Measurements from ENCODE around the gene FAT4.
A peak's percentile ranks its signal among the peaks of the same experiment; 100 is the strongest.

FAT4 gene

GRCh38 chr4:125314676-125315575 lies at the start of gene FAT4:
Gene FAT4 (plus strand): TSS chr4:125314955. CDS start chr4:125316412, 1,457 bp downstream.
- no peak for TF ChIP-seq CTCF (IDR thresholded peaks at IDR 0.05; ENCODE audit: extremely low read depth, insufficient read depth, missing control alignments)
- in situ Hi-C loops (cut with MboI; ENCODE audit: low pct_unique_long_range_greater_than_20kb, low sequenced_read_pairs, unreplicated experiment) = no loop called here
- peak; percentile 79 for DNase-seq (ENCODE audit: low spot score)

- in situ Hi-C loops (cut with MboI; ENCODE audit: low pct_unique_long_range_greater_than_20kb, low sequenced_read_pairs, unreplicated experiment) = no loop called here
- DNase-seq (ENCODE audit: low spot score) = no peak
- no peak for TF ChIP-seq CTCF (IDR thresholded peaks at IDR 0.05; ENCODE audit: extremely low read depth, insufficient read depth, missing control alignments)
These were observed 48.9 kb upstream of the FAT4 start for GRCh38 chr4:125265846-125266245.

GRCh38 chr4:125266901-125267604 lies 47.7 kb upstream of the FAT4 start:
- in situ Hi-C loops (cut with MboI; ENCODE audit: low pct_unique_long_range_greater_than_20kb, low sequenced_read_pairs, unreplicated experiment) = no loop called here
- no peak for DNase-seq (ENCODE audit: low spot score)
- TF ChIP-seq CTCF (IDR thresholded peaks at IDR 0.05; ENCODE audit: extremely low read depth, insufficient read depth, missing control alignments) = no peak

- DNase-seq (ENCODE audit: low spot score) = no peak
- in situ Hi-C loops (cut with MboI; ENCODE audit: low pct_unique_long_range_greater_than_20kb, low sequenced_read_pairs, unreplicated experiment) = no loop called here
- TF ChIP-seq CTCF (IDR thresholded peaks at IDR 0.05; ENCODE audit: extremely low read depth, insufficient read depth, missing control alignments) = no peak
These were observed 47.1 kb upstream of the FAT4 start for GRCh38 chr4:125267630-125268029.

GRCh38 chr4:125268068-125268755 lies 46.5 kb upstream of the FAT4 start:
- TF ChIP-seq CTCF (IDR thresholded peaks at IDR 0.05; ENCODE audit: extremely low read depth, insufficient read depth, missing control alignments) = no peak
- DNase-seq (ENCODE audit: low spot score) = no peak
- in situ Hi-C loops (cut with MboI; ENCODE audit: low pct_unique_long_range_greater_than_20kb, low sequenced_read_pairs, unreplicated experiment) = no loop called here

GRCh38 chr4:125276811-125277210 lies 37.9 kb upstream of the FAT4 start:
- no peak for DNase-seq (ENCODE audit: low spot score)
- in situ Hi-C loops (cut with MboI; ENCODE audit: low pct_unique_long_range_greater_than_20kb, low sequenced_read_pairs, unreplicated experiment) = loop anchor here (25.0 kb wide), 1 partner anchor 940 kb away; no protein-coding TSS in a partner anchor
- TF ChIP-seq CTCF (IDR thresholded peaks at IDR 0.05; ENCODE audit: extremely low read depth, insufficient read depth, missing control alignments) = no peak
